GM19468 (cell line): ENCODE results near the gene PTH2R.
"Not testable (repeated sequence)": the region's sequence is repeated elsewhere in the genome, so short reads cannot be mapped to it uniquely, and the experiment has no call there.

Experiments
- ATAC-seq: cut with Tn5 transposase; IDR thresholded peaks from one replicate; pipeline ENCODE4 v1.9.1; 2021; ENCODE audit warnings: mild to moderate bottlenecking, moderate library complexity, moderate number of reproducible peaks; ENCODE audit not compliant: unreplicated experiment; ENCODE audit errors: extremely low read depth

PTH2R gene

GRCh38 chr2:208406474-208407451 lies at the start of gene PTH2R:
Gene PTH2R, plus strand, starts transcription at chr2:208406792. Its CDS starts 252 bp downstream, at chr2:208407044.
- no peak for ATAC-seq

GRCh38 chr2:208356846-208357574 lies 49.6 kb upstream of the PTH2R start:
- ATAC-seq, result no peak

- ATAC-seq, result no peak
Measured at GRCh38 chr2:208358758-208359631, 47.6 kb upstream of the PTH2R start.

- no peak for ATAC-seq
Measured at GRCh38 chr2:208359632-208359986, 47.0 kb upstream of the PTH2R start.

- ATAC-seq, result no peak
Measured at GRCh38 chr2:208360259-208361076, 46.1 kb upstream of the PTH2R start.

GRCh38 chr2:208361077-208361441 lies 45.5 kb upstream of the PTH2R start:
- ATAC-seq, result no peak

- ATAC-seq, result peak; percentile 48
Measured at GRCh38 chr2:208363485-208363884, 43.1 kb upstream of the PTH2R start.

GRCh38 chr2:208366215-208367127 lies 40.1 kb upstream of the PTH2R start:
- ATAC-seq, result peak; percentile 24

GRCh38 chr2:208369091-208369490 lies 37.5 kb upstream of the PTH2R start:
- ATAC-seq, result no peak

- ATAC-seq, result no peak
Measured at GRCh38 chr2:208370881-208371633, 35.5 kb upstream of the PTH2R start.

- no peak for ATAC-seq
Measured at GRCh38 chr2:208371634-208371935, 35.0 kb upstream of the PTH2R start.

GRCh38 chr2:208373460-208374089 lies 33.0 kb upstream of the PTH2R start:
- ATAC-seq, result no peak

GRCh38 chr2:208375491-208376068 lies 31.0 kb upstream of the PTH2R start:
- no peak for ATAC-seq

- ATAC-seq, result not testable (repeated sequence)
Measured at GRCh38 chr2:208377344-208377860, 29.2 kb upstream of the PTH2R start.

- ATAC-seq, result no peak
Measured at GRCh38 chr2:208379192-208379591, 27.4 kb upstream of the PTH2R start.

GRCh38 chr2:208384637-208385036 lies 22.0 kb upstream of the PTH2R start:
- no peak for ATAC-seq

GRCh38 chr2:208386541-208386940 lies 20.1 kb upstream of the PTH2R start:
- ATAC-seq, result no peak
